K562 treated with DMSO at 1 percent for 48 hours (cell line): ENCODE measurements around the gene RHBDD2. TPM values are rescaled to one million over a fixed set of nuclear protein-coding genes. Genes with fewer than 3 reads are reported as not detected.

Experiments
- total RNA-seq: library from RNA; unstranded; fragments of 300-600 nt; gene quantifications from 2 replicates; pipeline ENCODE4 v1.2.3, GENCODE V29; 2022; ENCODE audit warnings: low replicate concordance; ENCODE audit errors: extremely low read depth

The RHBDD2 gene
- not detected in 2 replicates for total RNA-seq

GRCh38 chr7:75878769-75879611 is at the start of gene RHBDD2:
Gene RHBDD2 (plus strand): TSS chr7:75879034. CDS start chr7:75879083, 49 bp downstream.

GRCh38 chr7:75914655-75915415 is 36.0 kb downstream of the RHBDD2 start, which contains the start of gene POR:
Gene POR (plus strand): TSS chr7:75915155. CDS start chr7:75954002, 38,847 bp downstream.

Other genes with a start within 250 kb of the RHBDD2 start
- gene HIP1, start 140.1 kb upstream of the RHBDD2 start, total RNA-seq, result not detected in 2 replicates
- not detected in 2 replicates for gene CCL26, start 106.8 kb upstream of the RHBDD2 start, total RNA-seq
- not detected in 2 replicates for gene CCL24, start 65.2 kb upstream of the RHBDD2 start, total RNA-seq
- 2,270 TPM in 1 of 2 replicates, not detected in the other for gene POR, start 36.1 kb downstream of the RHBDD2 start, total RNA-seq
- not detected in 2 replicates for gene TMEM120A, start 115.6 kb downstream of the RHBDD2 start, total RNA-seq
- not detected in 2 replicates for gene STYXL1, start 169.0 kb downstream of the RHBDD2 start, total RNA-seq
- gene MDH2, start 169.1 kb downstream of the RHBDD2 start, total RNA-seq, result not detected in 2 replicates